Activated CD8-positive, alpha-beta T cell treated with anti-CD3 and anti-CD28 coated beads for 36 hours (primary cell): ENCODE results near the gene CYP2U1. TPM values are rescaled to one million over a fixed set of nuclear protein-coding genes. Genes with fewer than 3 reads are reported as not detected.

Experiments used
- ATAC-seq: fragments of 200-7000 bp; cut with Tn5 transposase; one replicate; pipeline ENCODE4 v1.10.0; 2021; ENCODE audit warnings: mild to moderate bottlenecking, moderate library complexity
- CTCF ChIA-PET: fragments of 350-600 bp; sonication (Branson Sonifier 250); formaldehyde crosslinking; loops from one replicate; lab custom pipeline; 2021; ENCODE audit warnings: antibody characterized with exemption; lab: Charles Lee
- POLR2A ChIA-PET: fragments of 350-600 bp; sonication (Branson Sonifier 250); formaldehyde crosslinking; loops from one replicate; lab custom pipeline; 2021; ENCODE audit warnings: antibody characterized with exemption; lab: Charles Lee
- DNase-seq: peaks from one replicate; pipeline ENCODE4 v3.0.0-alpha.2; 2020
- H3K27ac Mint-ChIP-seq: one replicate; pipeline ENCODE4 v1.8.0; 2021; ENCODE audit warnings: mild to moderate bottlenecking, mixed read lengths
- H3K27me3 Mint-ChIP-seq: one replicate; pipeline ENCODE4 v1.8.0; 2021; ENCODE audit warnings: mixed read lengths
- H3K36me3 Mint-ChIP-seq: one replicate; pipeline ENCODE4 v1.8.0; 2021; ENCODE audit warnings: low read depth, mixed read lengths
- H3K4me1 Mint-ChIP-seq: one replicate; pipeline ENCODE4 v1.8.0; 2021; ENCODE audit warnings: low read depth, mixed read lengths
- H3K4me3 Mint-ChIP-seq: one replicate; pipeline ENCODE4 v1.8.0; 2021; ENCODE audit warnings: mild to moderate bottlenecking, moderate library complexity, mixed read lengths
- H3K9me3 Mint-ChIP-seq: one replicate; pipeline ENCODE4 v1.8.0; 2021; ENCODE audit warnings: mixed read lengths
- CTCF ChIP-seq: fragments of 200-600 bp; IDR thresholded peaks from one replicate; pipeline ENCODE4 v1.8.0; 2022; ENCODE audit warnings: antibody characterized with exemption, mild to moderate bottlenecking
- intact Hi-C: fragments of 100-400 bp; cut with micrococcal nuclease; formaldehyde crosslinking; loops from one replicate; pipeline ENCODE4 v1.10.0; 2022
- total RNA-seq, 2 experiments: library from RNA; stranded (reverse); gene quantifications; one replicate each; pipeline ENCODE4 v1.2.3, GENCODE V29; 2021

CYP2U1 gene
- total RNA-seq, 2 experiments from 2014 or later, result 2.5 to 3.1 TPM

DNA sequence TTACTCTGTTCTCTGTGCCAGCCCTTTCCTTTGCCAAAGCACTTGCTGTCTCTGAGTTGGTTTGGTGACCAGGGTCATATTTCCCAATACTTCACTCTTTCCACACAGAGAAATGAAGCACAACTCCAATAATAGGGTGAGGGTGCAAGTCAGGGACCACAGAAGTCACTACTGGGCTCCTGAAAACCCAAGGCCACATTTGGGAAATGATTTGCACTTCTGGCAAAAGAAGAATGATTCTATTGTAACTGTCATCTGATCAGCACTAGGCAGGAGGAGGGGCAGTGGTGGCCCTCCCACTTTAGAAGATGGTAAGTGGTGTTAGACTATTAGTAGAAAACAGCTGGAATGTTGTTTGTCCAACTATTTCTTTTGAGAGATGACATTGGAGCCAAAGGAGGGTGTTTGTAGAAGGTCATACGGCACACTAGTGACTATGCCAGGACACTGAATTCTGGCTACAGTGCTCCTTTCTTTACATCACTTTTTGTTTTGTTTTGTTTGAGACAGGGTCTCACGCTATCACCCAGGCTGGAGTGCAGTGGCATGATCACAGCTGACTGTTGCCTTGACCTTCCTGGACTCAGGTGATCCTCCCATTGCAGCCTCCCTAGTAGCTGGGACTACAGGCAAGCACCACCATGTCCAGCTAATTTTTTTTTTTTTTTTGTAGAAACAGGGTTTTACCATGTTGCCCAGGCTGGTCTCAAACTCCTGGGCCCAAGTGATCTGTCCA, 47.5 kb downstream of the CYP2U1 start:
- Mint-ChIP-seq H3K9me3 (peaks cover 7% of the 10 kb centered on the region), H3K4me1 (peaks cover 5% of the 10 kb centered on the region), H3K27me3 (no peaks in the 10 kb centered on the region), H3K36me3 (peaks cover 2% of the 10 kb centered on the region), H3K27ac (no peak overlapping the region), H3K4me3 (no peak overlapping the region)
- ChIA-PET POLR2A (interaction anchor here (0.7 to 1.1 kb wide), 2 partner anchors 11 to 364 kb away, joined by 3 read pairs; no protein-coding TSS in a partner anchor), CTCF (no interaction called here)
- intact Hi-C loops, result no loop called here
- TF ChIP-seq CTCF, result no peak
- ATAC-seq, result no peak
- no peak for DNase-seq

GRCh38 chr4:107987916-107988762, 56.8 kb downstream of the CYP2U1 start:
- Mint-ChIP-seq H3K36me3 (peaks cover 14% of the 10 kb centered on the region), H3K4me1 (peaks cover 27% of the 10 kb centered on the region), H3K27ac (no peak overlapping the region), H3K9me3 (no peaks in the 10 kb centered on the region), H3K27me3 (no peaks in the 10 kb centered on the region), H3K4me3 (peak overlapping the region; percentile 49)
- intact Hi-C loops, result no loop called here
- DNase-seq (no peak), ATAC-seq (no peak)
- POLR2A ChIA-PET, result interaction anchor here (0.6 to 1.1 kb wide), 2 partner anchors 11 to 1321 kb away, joined by 3 to 4 read pairs; no protein-coding TSS in a partner anchor
- no peak for TF ChIP-seq CTCF
- CTCF ChIA-PET, result interaction anchor here (0.9 kb wide), 1 partner anchor 33 kb away, joined by 3 read pairs; no protein-coding TSS in a partner anchor

DNA sequence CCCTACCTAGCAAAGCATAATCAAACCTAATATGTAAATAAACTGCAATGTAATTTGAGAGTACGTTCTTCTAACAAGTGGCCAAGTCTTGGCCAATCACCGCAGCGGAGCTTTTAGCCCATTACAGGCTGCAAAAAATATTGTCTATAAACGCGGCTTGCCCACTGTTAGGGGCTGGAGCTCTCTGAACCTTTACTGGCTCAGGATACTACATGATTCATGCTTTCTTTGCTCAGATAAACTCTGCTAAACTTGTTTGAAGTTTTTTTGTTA, 57.4 kb downstream of the CYP2U1 start:
- H3K27ac Mint-ChIP-seq, result no peak overlapping the region
- H3K4me3 Mint-ChIP-seq, result peak overlapping the region; percentile 49
- no peak for ATAC-seq
- POLR2A ChIA-PET, result interaction anchor here (0.6 to 1.1 kb wide), 2 partner anchors 12 to 1321 kb away, joined by 3 to 4 read pairs; no protein-coding TSS in a partner anchor
- H3K27me3 Mint-ChIP-seq, result no peaks in the 10 kb centered on the region
- no peak for DNase-seq
- CTCF ChIA-PET, result interaction anchor here (0.9 kb wide), 1 partner anchor 33 kb away, joined by 3 read pairs; no protein-coding TSS in a partner anchor
- peaks cover 17% of the 10 kb centered on the region for H3K36me3 Mint-ChIP-seq
- no peak for TF ChIP-seq CTCF
- intact Hi-C loops, result no loop called here
- no peaks in the 10 kb centered on the region for H3K9me3 Mint-ChIP-seq
- H3K4me1 Mint-ChIP-seq, result peaks cover 31% of the 10 kb centered on the region

GRCh38 chr4:107989162-107989536, 57.8 kb downstream of the CYP2U1 start:
- Mint-ChIP-seq H3K4me1 (peaks cover 33% of the 10 kb centered on the region), H3K27ac (peak overlapping the region; percentile 92), H3K27me3 (no peaks in the 10 kb centered on the region), H3K4me3 (peak overlapping the region; percentile 81), H3K36me3 (peaks cover 17% of the 10 kb centered on the region), H3K9me3 (no peaks in the 10 kb centered on the region)
- intact Hi-C loops, result no loop called here
- TF ChIP-seq CTCF, result no peak
- POLR2A ChIA-PET, result interaction anchor here (0.6 to 2.3 kb wide), 6 partner anchors 8 to 1320 kb away, joined by 3 to 12 read pairs (median 4); no protein-coding TSS in a partner anchor
- DNase-seq, result no peak
- CTCF ChIA-PET, result interaction anchor here (0.9 kb wide), 1 partner anchor 32 kb away, joined by 3 read pairs; no protein-coding TSS in a partner anchor
- peak; percentile 18 for ATAC-seq
